DOHH2 (cell line): ENCODE measurements around the gene IGSF9.

Experiments
- H3F3A ChIP-seq: fragments of 200-600 bp; sonication (generic), shearing (Covaris generic); 2 replicates; pipeline ENCODE4 v1.6.0; 2016; ENCODE audit warnings: antibody characterized with exemption, mild to moderate bottlenecking; ENCODE audit not compliant: control insufficient read depth, insufficient read depth
- H3K27ac ChIP-seq: fragments of 200-600 bp; sonication (generic); 2 replicates; pipeline ENCODE4 v1.5.1; 2014; ENCODE audit warnings: low read depth, mild to moderate bottlenecking, low read length, moderate library complexity
- H3K27me3 ChIP-seq: fragments of 200-600 bp; sonication (generic); 2 replicates; pipeline ENCODE4 v1.6.1; 2014; ENCODE audit warnings: mild to moderate bottlenecking, low read length, mixed read lengths; ENCODE audit not compliant: control insufficient read depth
- H3K36me3 ChIP-seq: fragments of 200-600 bp; sonication (generic); 2 replicates; pipeline ENCODE4 v1.6.1; 2014; ENCODE audit warnings: mild to moderate bottlenecking, low read length, moderate library complexity, mixed read lengths; ENCODE audit not compliant: control insufficient read depth
- H3K4me1 ChIP-seq: fragments of 200-600 bp; sonication (generic); 2 replicates; pipeline ENCODE4 v1.6.1; 2014; ENCODE audit warnings: mild to moderate bottlenecking, low read length, mixed read lengths; ENCODE audit not compliant: control insufficient read depth
- H3K4me2 ChIP-seq: fragments of 200-600 bp; sonication (generic); 2 replicates; pipeline ENCODE4 v1.6.0; 2014; ENCODE audit warnings: mild to moderate bottlenecking, low read length, moderate library complexity
- H3K4me3 ChIP-seq: fragments of 200-600 bp; sonication (generic); 2 replicates; pipeline ENCODE4 v1.5.1; 2014; ENCODE audit warnings: mild to moderate bottlenecking, low read length, mixed read lengths
- H3K79me2 ChIP-seq: fragments of 200-600 bp; sonication (generic); 2 replicates; pipeline ENCODE4 v1.6.1; 2014; ENCODE audit warnings: mild to moderate bottlenecking, low read length, mixed read lengths; ENCODE audit not compliant: control insufficient read depth
- H3K9me2 ChIP-seq: fragments of 200-600 bp; sonication (generic); replicated peaks from 2 replicates; pipeline ENCODE4 v1.6.1; 2014; ENCODE audit warnings: mild to moderate bottlenecking, low read length, mixed read lengths; ENCODE audit not compliant: control insufficient read depth
- H3K9me3 ChIP-seq: fragments of 200-600 bp; sonication (generic); 2 replicates; pipeline ENCODE4 v1.6.1; 2014; ENCODE audit warnings: antibody characterized with exemption, low read length, mixed read lengths; ENCODE audit not compliant: control insufficient read depth, insufficient read depth
- H4K20me1 ChIP-seq: fragments of 200-600 bp; sonication (generic); 2 replicates; pipeline ENCODE4 v1.6.0; 2014; ENCODE audit warnings: low read depth, mild to moderate bottlenecking, antibody characterized with exemption, low read length, moderate library complexity; ENCODE audit not compliant: control insufficient read depth, insufficient read depth
- EZH2phosphoT487 ChIP-seq: fragments of 200-600 bp; sonication (generic); IDR thresholded peaks from 2 replicates; pipeline ENCODE4 v1.6.1; 2017; ENCODE audit warnings: borderline replicate concordance, mild to moderate bottlenecking, antibody characterized with exemption, low read length, moderate library complexity, mixed read lengths
- TF ChIP-seq, protein P1 (sequence below): fragments of 200-600 bp; sonication (generic); IDR thresholded peaks from one replicate; pipeline ENCODE4 v1.5.1; 2014; ENCODE audit warnings: antibody characterized with exemption, mild to moderate bottlenecking, low read depth, low read length; ENCODE audit not compliant: poor library complexity, severe bottlenecking

IGSF9 gene

DNA sequence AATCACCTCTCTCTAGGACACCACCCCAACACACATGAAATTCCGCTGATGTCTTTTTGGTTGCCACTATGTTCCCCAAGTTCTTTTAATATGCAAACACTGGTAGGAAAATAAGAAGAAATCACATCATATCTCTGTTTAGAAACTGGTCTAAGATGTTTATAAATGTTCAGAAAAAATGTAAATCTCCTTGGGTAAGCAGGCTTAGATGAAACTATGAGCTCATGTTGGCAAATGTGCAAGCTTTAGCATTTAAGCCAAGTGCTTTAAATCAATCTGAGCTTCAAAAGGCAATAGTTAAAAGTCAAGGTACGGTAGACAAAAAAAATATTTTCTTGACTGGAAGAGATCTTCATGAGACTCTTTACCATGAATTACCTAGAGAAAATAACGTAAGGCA is 33.8 kb upstream of the IGSF9 start:
- TF ChIP-seq EZH2phosphoT487 = no peak
- TF ChIP-seq, protein P1, sequence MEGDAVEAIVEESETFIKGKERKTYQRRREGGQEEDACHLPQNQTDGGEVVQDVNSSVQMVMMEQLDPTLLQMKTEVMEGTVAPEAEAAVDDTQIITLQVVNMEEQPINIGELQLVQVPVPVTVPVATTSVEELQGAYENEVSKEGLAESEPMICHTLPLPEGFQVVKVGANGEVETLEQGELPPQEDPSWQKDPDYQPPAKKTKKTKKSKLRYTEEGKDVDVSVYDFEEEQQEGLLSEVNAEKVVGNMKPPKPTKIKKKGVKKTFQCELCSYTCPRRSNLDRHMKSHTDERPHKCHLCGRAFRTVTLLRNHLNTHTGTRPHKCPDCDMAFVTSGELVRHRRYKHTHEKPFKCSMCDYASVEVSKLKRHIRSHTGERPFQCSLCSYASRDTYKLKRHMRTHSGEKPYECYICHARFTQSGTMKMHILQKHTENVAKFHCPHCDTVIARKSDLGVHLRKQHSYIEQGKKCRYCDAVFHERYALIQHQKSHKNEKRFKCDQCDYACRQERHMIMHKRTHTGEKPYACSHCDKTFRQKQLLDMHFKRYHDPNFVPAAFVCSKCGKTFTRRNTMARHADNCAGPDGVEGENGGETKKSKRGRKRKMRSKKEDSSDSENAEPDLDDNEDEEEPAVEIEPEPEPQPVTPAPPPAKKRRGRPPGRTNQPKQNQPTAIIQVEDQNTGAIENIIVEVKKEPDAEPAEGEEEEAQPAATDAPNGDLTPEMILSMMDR = no peak
- no peaks in the 10 kb centered on the region for H3K9me2 ChIP-seq
- no peak overlapping the region for H3K4me3 ChIP-seq
- H3K36me3 ChIP-seq = no peaks in the 10 kb centered on the region
- H3F3A ChIP-seq = no peaks in the 10 kb centered on the region
- no peak overlapping the region for H3K27ac ChIP-seq
- no peaks in the 10 kb centered on the region for H3K79me2 ChIP-seq
- H3K9me3 ChIP-seq = no peaks in the 10 kb centered on the region
- H3K4me1 ChIP-seq = no peaks in the 10 kb centered on the region
- no peaks in the 10 kb centered on the region for H4K20me1 ChIP-seq
- peaks cover 42% of the 10 kb centered on the region for H3K27me3 ChIP-seq
- H3K4me2 ChIP-seq = no peak overlapping the region

DNA sequence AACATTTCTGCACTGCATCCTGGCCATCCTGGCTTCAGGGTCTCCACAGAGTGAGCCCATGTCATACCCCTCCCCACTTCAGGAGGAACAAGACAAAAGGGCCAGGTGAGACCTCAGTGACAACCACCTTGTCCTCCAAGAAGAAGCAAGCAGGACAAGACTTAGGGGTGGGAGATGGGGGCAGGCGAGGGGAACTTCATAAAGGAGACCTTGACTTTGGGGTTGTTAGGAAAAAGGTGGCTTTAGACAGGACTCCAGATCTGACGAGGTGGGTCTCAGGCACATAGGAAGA is 32.6 kb upstream of the IGSF9 start:
- TF ChIP-seq, protein P1 = no peak
- TF ChIP-seq EZH2phosphoT487 = no peak
- Histone ChIP-seq H3K9me3 (no peaks in the 10 kb centered on the region), H3K4me3 (no peak overlapping the region), H3K27me3 (peaks cover 33% of the 10 kb centered on the region), H3F3A (no peaks in the 10 kb centered on the region), H3K36me3 (no peaks in the 10 kb centered on the region), H3K4me2 (no peak overlapping the region), H3K79me2 (no peaks in the 10 kb centered on the region), H4K20me1 (no peaks in the 10 kb centered on the region), H3K27ac (no peak overlapping the region), H3K9me2 (no peaks in the 10 kb centered on the region), H3K4me1 (no peaks in the 10 kb centered on the region)

DNA sequence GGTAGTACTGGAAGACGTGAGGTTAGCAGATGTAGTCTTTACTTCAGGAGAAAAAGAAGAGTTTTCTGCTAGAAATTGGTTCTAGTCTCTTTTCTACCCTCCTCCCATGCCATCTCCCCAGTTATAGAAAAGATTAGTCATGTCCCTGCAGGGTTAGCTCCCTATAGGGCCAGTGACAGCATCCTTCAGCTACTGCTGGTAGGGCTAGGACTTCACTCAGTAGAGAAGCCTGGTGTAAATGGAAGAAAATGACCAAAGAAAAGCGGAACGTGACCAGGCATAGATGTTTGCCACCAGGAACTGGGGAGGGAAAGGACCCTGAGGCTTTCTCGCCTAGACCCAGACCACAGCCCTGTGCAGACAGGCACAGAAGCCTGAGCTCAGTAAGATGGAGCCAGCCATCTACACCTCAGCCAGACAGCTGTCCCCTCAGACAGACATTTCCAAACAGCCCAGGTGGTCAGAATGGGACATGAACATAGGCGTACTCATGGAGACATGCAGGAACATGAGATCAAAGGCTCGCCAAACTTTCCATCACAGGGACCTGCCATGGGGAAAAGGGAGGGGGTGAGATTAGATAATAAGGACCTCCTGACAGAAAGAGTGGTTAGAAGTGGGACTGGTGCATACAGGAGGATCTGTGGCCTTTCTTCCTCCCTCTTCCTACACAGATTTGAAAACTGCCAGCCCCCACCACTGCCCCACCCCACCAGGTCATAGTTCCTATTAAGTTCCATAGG is 32.1 kb upstream of the IGSF9 start:
- no peaks in the 10 kb centered on the region for H3K9me2 ChIP-seq
- peaks cover 33% of the 10 kb centered on the region for H3K27me3 ChIP-seq
- H3K4me3 ChIP-seq = no peak overlapping the region
- H3K9me3 ChIP-seq = no peaks in the 10 kb centered on the region
- no peaks in the 10 kb centered on the region for H3F3A ChIP-seq
- no peak overlapping the region for H3K4me2 ChIP-seq
- no peak overlapping the region for H3K27ac ChIP-seq
- no peaks in the 10 kb centered on the region for H3K79me2 ChIP-seq
- H4K20me1 ChIP-seq = no peaks in the 10 kb centered on the region
- no peaks in the 10 kb centered on the region for H3K36me3 ChIP-seq
- H3K4me1 ChIP-seq = no peaks in the 10 kb centered on the region
- TF ChIP-seq, protein P1 = no peak
